ENCODE measurements around the gene RMRP.
"Not testable (repeated sequence)": the region's sequence is repeated elsewhere in the genome, so short reads cannot be mapped to it uniquely, and the experiment has no call there.

RMRP gene

GRCh38 chr9:35645736-35646135, 12.1 kb downstream of the RMRP start:
- peak overlapping the region; percentile 94 to 96 for H3K9ac ChIP-seq (ENCODE audit: low read depth in 1 of 2, low read length in 2 of 2)
- not testable (repeated sequence) for H3K9me3 ChIP-seq (ENCODE audit: control insufficient read depth in 1 of 2, low read length in 2 of 2); H3K27me3 ChIP-seq (ENCODE audit: control insufficient read depth in 1 of 2, insufficient read depth in 2 of 2, low read length in 2 of 2); H3K27ac ChIP-seq (ENCODE audit: low read depth, low read length); H3K4me1 ChIP-seq (ENCODE audit: control insufficient read depth in 1 of 2, insufficient read depth in 2 of 2, low read length in 2 of 2); H3K36me3 ChIP-seq (ENCODE audit: control insufficient read depth in 1 of 2, insufficient read depth in 2 of 2, low read length in 2 of 2)
- peak overlapping the region; percentile 89 to 91 for H3K4me3 ChIP-seq (ENCODE audit: low read depth in 1 of 2, low read length in 2 of 2)

DNA sequence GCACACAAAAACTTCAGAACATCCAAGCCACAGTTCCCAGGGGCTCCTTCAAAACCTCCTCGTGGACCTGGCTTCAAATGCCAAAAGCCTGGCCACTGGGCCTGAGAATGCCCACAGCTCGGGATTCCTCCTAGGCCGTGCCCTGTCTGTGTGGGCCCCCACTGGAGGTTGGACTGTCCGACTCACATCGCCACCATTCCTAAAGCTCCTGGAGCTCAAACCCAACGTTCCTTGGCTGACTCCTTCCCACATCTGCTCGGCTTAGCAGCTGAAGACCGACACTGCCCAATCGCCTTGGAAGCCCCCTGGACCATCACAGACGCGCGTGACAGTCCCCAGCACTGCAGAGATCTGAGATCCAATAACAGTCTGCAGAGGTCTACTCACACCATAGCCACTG, 14.8 kb downstream of the RMRP start:
- Histone ChIP-seq H3K36me3 (ENCODE audit: control insufficient read depth in 1 of 2, insufficient read depth in 2 of 2, low read length in 2 of 2) (no peaks in the 10 kb centered on the region), H3K9me3 (ENCODE audit: control insufficient read depth in 1 of 2, low read length in 2 of 2) (no peaks in the 10 kb centered on the region), H3K4me1 (ENCODE audit: control insufficient read depth in 1 of 2, insufficient read depth in 2 of 2, low read length in 2 of 2) (peaks cover 4 to 10% of the 10 kb centered on the region in 2 donors), H3K27me3 (ENCODE audit: control insufficient read depth in 1 of 2, insufficient read depth in 2 of 2, low read length in 2 of 2) (no peaks in the 10 kb centered on the region), H3K9ac (ENCODE audit: low read depth in 1 of 2, low read length in 2 of 2) (no peak overlapping the region), H3K4me3 (ENCODE audit: low read depth in 1 of 2, low read length in 2 of 2) (no peak overlapping the region), H3K27ac (ENCODE audit: low read depth, low read length) (no peak overlapping the region)

GRCh38 chr9:35641478-35641877, 16.3 kb downstream of the RMRP start:
- not testable (repeated sequence) for H3K27ac ChIP-seq (ENCODE audit: low read depth, low read length); H3K9ac ChIP-seq (ENCODE audit: low read depth in 1 of 2, low read length in 2 of 2); H3K27me3 ChIP-seq (ENCODE audit: control insufficient read depth in 1 of 2, insufficient read depth in 2 of 2, low read length in 2 of 2); H3K36me3 ChIP-seq (ENCODE audit: control insufficient read depth in 1 of 2, insufficient read depth in 2 of 2, low read length in 2 of 2); H3K4me3 ChIP-seq (ENCODE audit: low read depth in 1 of 2, low read length in 2 of 2); H3K9me3 ChIP-seq (ENCODE audit: control insufficient read depth in 1 of 2, low read length in 2 of 2); H3K4me1 ChIP-seq (ENCODE audit: control insufficient read depth in 1 of 2, insufficient read depth in 2 of 2, low read length in 2 of 2)

- H3K9me3 ChIP-seq (ENCODE audit: control insufficient read depth in 1 of 2, low read length in 2 of 2); H3K9ac ChIP-seq (ENCODE audit: low read depth in 1 of 2, low read length in 2 of 2); H3K4me3 ChIP-seq (ENCODE audit: low read depth in 1 of 2, low read length in 2 of 2); H3K27me3 ChIP-seq (ENCODE audit: control insufficient read depth in 1 of 2, insufficient read depth in 2 of 2, low read length in 2 of 2); H3K4me1 ChIP-seq (ENCODE audit: control insufficient read depth in 1 of 2, insufficient read depth in 2 of 2, low read length in 2 of 2); H3K36me3 ChIP-seq (ENCODE audit: control insufficient read depth in 1 of 2, insufficient read depth in 2 of 2, low read length in 2 of 2); H3K27ac ChIP-seq (ENCODE audit: low read depth, low read length): not testable (repeated sequence)
These were observed 17.4 kb downstream of the RMRP start for GRCh38 chr9:35640431-35640830.

DNA sequence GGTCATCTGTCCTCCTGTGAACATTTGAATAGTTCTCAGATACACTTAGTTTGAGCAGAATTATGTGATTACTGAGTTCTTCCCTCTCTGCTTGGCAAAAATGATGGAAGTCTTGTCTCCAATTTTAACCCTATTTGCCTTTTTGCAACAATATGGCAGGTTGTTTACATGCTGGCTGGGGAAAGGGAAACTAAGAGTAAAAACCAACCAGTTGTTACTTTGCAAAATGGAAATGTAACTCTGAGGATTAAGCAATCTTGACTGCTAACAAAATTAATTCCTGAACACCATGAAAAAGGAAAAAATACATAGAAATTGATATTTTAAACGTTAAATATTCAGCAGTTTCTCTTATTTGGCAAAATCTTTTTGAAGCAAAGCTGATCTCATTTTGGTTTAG, 18.2 kb downstream of the RMRP start:
- Histone ChIP-seq H3K36me3 (ENCODE audit: control insufficient read depth in 1 of 2, insufficient read depth in 2 of 2, low read length in 2 of 2) (no peaks in the 10 kb centered on the region), H3K4me3 (ENCODE audit: low read depth in 1 of 2, low read length in 2 of 2) (no peak overlapping the region), H3K9me3 (ENCODE audit: control insufficient read depth in 1 of 2, low read length in 2 of 2) (no peaks in the 10 kb centered on the region), H3K4me1 (ENCODE audit: control insufficient read depth in 1 of 2, insufficient read depth in 2 of 2, low read length in 2 of 2) (no peaks in the 10 kb centered on the region), H3K27me3 (ENCODE audit: control insufficient read depth in 1 of 2, insufficient read depth in 2 of 2, low read length in 2 of 2) (no peaks in the 10 kb centered on the region), H3K9ac (ENCODE audit: low read depth in 1 of 2, low read length in 2 of 2) (no peak overlapping the region), H3K27ac (ENCODE audit: low read depth, low read length) (peak overlapping the region; percentile 20)

DNA sequence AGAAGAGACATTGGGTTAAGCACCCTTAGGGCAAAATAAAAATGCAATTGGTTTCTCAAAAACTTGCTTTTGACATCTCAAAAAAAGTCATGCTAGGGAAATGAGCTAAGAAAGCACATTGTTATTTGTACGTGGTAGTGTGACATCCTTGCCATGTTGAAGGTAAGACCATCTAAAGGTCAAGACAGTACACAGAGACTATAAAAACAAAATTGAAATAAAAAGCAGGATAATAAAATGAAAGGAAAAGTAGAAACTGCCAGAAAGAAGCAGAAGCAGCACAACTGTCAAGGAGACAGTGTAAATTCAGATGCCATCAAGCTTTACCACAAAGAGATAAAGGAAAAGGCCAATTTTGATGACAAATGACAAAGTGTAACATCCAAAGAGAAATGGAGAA, 18.6 kb downstream of the RMRP start:
- H3K27me3 ChIP-seq (ENCODE audit: control insufficient read depth in 1 of 2, insufficient read depth in 2 of 2, low read length in 2 of 2); H3K9me3 ChIP-seq (ENCODE audit: control insufficient read depth in 1 of 2, low read length in 2 of 2); H3K27ac ChIP-seq (ENCODE audit: low read depth, low read length); H3K9ac ChIP-seq (ENCODE audit: low read depth in 1 of 2, low read length in 2 of 2); H3K36me3 ChIP-seq (ENCODE audit: control insufficient read depth in 1 of 2, insufficient read depth in 2 of 2, low read length in 2 of 2); H3K4me1 ChIP-seq (ENCODE audit: control insufficient read depth in 1 of 2, insufficient read depth in 2 of 2, low read length in 2 of 2); H3K4me3 ChIP-seq (ENCODE audit: low read depth in 1 of 2, low read length in 2 of 2): not testable (repeated sequence)

- not testable (repeated sequence) for H3K4me1 ChIP-seq (ENCODE audit: control insufficient read depth in 1 of 2, insufficient read depth in 2 of 2, low read length in 2 of 2); H3K27ac ChIP-seq (ENCODE audit: low read depth, low read length); H3K9ac ChIP-seq (ENCODE audit: low read depth in 1 of 2, low read length in 2 of 2); H3K36me3 ChIP-seq (ENCODE audit: control insufficient read depth in 1 of 2, insufficient read depth in 2 of 2, low read length in 2 of 2); H3K9me3 ChIP-seq (ENCODE audit: control insufficient read depth in 1 of 2, low read length in 2 of 2); H3K4me3 ChIP-seq (ENCODE audit: low read depth in 1 of 2, low read length in 2 of 2); H3K27me3 ChIP-seq (ENCODE audit: control insufficient read depth in 1 of 2, insufficient read depth in 2 of 2, low read length in 2 of 2)
These were observed 19.1 kb downstream of the RMRP start for GRCh38 chr9:35638751-35639150.

DNA sequence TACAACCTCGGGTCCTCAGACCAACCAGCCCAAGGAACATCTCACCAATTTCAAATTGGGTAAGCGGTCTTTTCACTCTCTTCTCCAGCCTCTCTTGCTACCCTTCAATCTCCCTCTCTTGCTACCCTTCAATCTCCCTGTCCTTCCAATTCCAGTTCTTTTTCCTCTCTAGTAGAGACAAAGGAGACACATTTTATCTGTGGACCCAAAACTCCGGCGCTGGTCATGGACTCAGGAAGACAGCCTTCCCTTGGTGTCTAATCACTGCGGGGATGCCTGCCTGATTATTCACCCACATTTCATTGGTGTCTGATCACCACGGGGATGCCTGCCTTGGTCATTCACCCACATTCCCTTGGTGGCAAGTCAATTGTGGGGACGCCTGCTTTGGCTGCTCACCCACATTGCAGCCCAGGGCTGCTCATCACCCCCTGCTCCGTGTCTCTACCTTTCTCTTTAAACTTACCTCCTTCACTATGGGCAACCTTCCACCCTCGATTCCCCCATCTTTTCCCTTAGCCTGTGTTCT, 20.3 kb downstream of the RMRP start:
- not testable (repeated sequence) for H3K4me1 ChIP-seq (ENCODE audit: control insufficient read depth in 1 of 2, insufficient read depth in 2 of 2, low read length in 2 of 2); H3K4me3 ChIP-seq (ENCODE audit: low read depth in 1 of 2, low read length in 2 of 2); H3K27me3 ChIP-seq (ENCODE audit: control insufficient read depth in 1 of 2, insufficient read depth in 2 of 2, low read length in 2 of 2); H3K27ac ChIP-seq (ENCODE audit: low read depth, low read length); H3K9ac ChIP-seq (ENCODE audit: low read depth in 1 of 2, low read length in 2 of 2); H3K9me3 ChIP-seq (ENCODE audit: control insufficient read depth in 1 of 2, low read length in 2 of 2); H3K36me3 ChIP-seq (ENCODE audit: control insufficient read depth in 1 of 2, insufficient read depth in 2 of 2, low read length in 2 of 2)

DNA sequence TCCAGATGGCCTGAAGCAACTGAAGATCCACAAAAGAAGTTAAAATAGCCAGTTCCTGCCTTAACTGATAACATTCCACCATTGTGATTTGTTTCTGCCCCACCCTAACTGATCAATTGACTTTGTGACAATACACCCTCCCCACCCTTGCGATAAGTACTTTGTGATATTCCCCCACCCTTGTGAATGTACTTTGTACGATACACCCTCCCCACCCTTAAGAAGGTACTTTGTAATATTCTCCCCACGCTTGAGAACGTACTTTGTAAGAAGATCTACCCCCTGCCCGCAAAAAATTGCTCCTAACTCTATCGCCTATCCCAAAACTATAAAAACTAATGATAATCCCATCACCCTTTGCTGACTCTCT, 21.0 kb downstream of the RMRP start:
- not testable (repeated sequence) for H3K36me3 ChIP-seq (ENCODE audit: control insufficient read depth in 1 of 2, insufficient read depth in 2 of 2, low read length in 2 of 2); H3K27me3 ChIP-seq (ENCODE audit: control insufficient read depth in 1 of 2, insufficient read depth in 2 of 2, low read length in 2 of 2); H3K9me3 ChIP-seq (ENCODE audit: control insufficient read depth in 1 of 2, low read length in 2 of 2); H3K9ac ChIP-seq (ENCODE audit: low read depth in 1 of 2, low read length in 2 of 2); H3K4me3 ChIP-seq (ENCODE audit: low read depth in 1 of 2, low read length in 2 of 2); H3K4me1 ChIP-seq (ENCODE audit: control insufficient read depth in 1 of 2, insufficient read depth in 2 of 2, low read length in 2 of 2); H3K27ac ChIP-seq (ENCODE audit: low read depth, low read length)

DNA sequence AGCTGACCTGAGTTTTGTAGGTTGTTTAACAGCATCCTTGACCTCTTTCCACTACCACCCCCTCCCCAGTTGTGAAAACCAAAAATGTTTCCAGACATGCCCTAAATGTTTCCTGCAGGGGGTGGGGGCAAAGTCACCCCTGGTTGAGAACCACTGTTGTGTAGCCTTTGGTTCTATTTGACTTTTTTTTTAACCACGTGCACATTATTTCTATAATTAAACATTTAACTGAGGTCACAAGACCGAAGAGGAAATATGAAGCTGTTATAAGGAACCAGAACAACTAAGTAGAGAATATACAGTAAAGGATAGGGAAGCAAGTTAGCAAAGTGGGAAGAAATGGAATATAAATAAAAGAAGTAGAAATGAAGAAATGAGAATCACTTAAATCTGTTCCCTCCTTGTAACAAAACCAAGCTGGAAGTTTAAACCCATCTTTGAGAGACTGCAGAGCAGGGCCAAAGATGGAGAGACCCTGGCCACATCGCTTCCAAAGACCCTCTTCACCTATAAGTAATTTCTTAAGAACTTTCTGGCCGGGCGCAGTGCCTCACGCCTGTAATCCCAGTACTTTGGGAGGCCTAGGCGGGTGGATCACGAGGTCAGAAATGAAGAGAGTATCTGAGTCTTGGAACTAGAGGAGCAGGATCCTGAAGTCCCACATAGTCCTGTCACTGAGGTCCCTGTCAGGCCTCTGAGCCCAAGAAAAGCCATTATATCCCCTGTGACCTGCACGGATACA, 21.5 kb downstream of the RMRP start:
- Histone ChIP-seq H3K4me1 (ENCODE audit: control insufficient read depth in 1 of 2, insufficient read depth in 2 of 2, low read length in 2 of 2) (no peaks in the 10 kb centered on the region), H3K27ac (ENCODE audit: low read depth, low read length) (no peak overlapping the region)

DNA sequence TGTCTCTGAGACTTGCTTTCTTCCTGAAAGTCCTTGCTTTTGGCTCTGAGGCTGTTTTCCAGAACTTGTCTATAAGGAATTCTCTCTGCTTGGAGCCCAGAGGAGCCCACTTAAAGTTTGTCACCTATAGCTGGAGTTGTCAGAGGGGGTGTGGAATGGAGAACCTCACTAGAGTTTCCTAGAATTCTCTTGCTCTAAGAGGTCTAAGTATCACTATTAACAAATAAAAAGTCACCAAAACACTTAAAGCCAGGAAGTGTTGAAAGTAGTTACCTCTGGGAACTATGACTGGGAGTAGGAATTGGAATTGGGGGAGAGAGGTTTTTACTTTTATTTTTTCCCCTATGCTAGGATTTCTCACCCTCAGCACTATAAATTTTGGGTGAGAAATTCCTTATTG, 22.1 kb downstream of the RMRP start:
- Histone ChIP-seq H3K36me3 (ENCODE audit: control insufficient read depth in 1 of 2, insufficient read depth in 2 of 2, low read length in 2 of 2) (no peaks in the 10 kb centered on the region), H3K27me3 (ENCODE audit: control insufficient read depth in 1 of 2, insufficient read depth in 2 of 2, low read length in 2 of 2) (no peaks in the 10 kb centered on the region), H3K4me3 (ENCODE audit: low read depth in 1 of 2, low read length in 2 of 2) (no peak overlapping the region), H3K4me1 (ENCODE audit: control insufficient read depth in 1 of 2, insufficient read depth in 2 of 2, low read length in 2 of 2) (no peaks in the 10 kb centered on the region), H3K9me3 (ENCODE audit: control insufficient read depth in 1 of 2, low read length in 2 of 2) (no peaks in the 10 kb centered on the region), H3K27ac (ENCODE audit: low read depth, low read length) (no peak overlapping the region), H3K9ac (ENCODE audit: low read depth in 1 of 2, low read length in 2 of 2) (no peak overlapping the region)

More for the DNA sequence above, 21.5 kb downstream of the RMRP start:
- Histone ChIP-seq H3K9me3 (ENCODE audit: control insufficient read depth in 1 of 2, low read length in 2 of 2) (no peaks in the 10 kb centered on the region), H3K36me3 (ENCODE audit: control insufficient read depth in 1 of 2, insufficient read depth in 2 of 2, low read length in 2 of 2) (no peaks in the 10 kb centered on the region), H3K9ac (ENCODE audit: low read depth in 1 of 2, low read length in 2 of 2) (no peak overlapping the region), H3K27me3 (ENCODE audit: control insufficient read depth in 1 of 2, insufficient read depth in 2 of 2, low read length in 2 of 2) (no peaks in the 10 kb centered on the region), H3K4me3 (ENCODE audit: low read depth in 1 of 2, low read length in 2 of 2) (no peak overlapping the region)

Data from duodenal mucosa (tissue), 2 donors.